IPS-NIHi11 (cell line): ENCODE measurements around the gene ATP8B3.

ENCODE experiments used
- DNase-seq: peaks from one replicate; pipeline ENCODE4 v3.0.0; 2012; ENCODE audit warnings: mixed read lengths, low spot score

The ATP8B3 gene

DNA sequence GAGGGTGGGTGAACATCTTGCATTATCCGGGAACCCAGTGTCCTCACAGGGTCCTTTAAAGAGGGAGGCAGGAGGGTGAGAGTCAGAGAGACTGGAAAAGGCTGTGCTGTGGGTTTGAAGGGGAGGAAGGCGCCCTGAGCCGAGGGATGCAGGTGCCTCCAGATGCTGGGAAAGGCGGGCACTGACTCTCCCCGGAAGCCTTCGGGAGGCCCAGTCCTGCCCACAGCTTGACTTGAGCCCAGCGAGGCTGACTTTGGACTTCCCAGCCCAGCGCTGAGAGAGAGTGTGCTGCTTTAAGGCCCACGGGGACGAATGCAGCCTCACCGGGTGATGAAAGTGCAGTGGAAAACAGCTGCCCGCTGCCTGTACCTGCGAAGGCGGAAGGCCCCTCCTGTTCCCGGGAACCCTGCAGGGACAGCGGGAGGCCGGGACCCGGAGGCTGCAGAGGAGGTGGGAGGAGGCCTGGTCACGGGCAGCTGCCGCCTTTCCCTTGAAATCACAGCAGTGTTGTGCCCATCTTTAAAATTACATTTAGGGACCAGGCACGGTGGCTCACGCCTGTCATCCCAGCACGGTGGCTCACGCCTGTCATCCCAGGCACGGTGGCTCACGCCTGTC lies 20.1 kb upstream of the ATP8B3 start:
- no peak for DNase-seq

DNA sequence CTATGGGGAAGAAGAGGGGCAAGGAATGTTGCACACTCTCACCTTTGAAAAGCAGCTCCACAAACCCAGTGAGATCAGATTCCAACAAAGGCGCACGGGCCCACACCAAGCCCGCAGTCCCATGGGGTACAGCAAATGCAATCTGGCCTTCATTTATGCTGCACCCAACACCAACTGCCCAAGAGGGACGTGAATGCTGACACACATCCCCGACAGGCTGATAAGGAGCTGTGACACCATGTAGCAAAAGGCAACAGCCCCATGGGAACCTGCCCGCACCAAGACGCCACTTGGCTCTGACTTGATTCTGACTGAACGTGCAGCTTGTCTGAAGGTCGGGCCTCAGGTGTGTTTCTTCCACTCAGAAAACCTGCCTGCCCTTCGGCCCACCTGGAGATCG lies 18.9 kb upstream of the ATP8B3 start:
- DNase-seq, result no peak

DNA sequence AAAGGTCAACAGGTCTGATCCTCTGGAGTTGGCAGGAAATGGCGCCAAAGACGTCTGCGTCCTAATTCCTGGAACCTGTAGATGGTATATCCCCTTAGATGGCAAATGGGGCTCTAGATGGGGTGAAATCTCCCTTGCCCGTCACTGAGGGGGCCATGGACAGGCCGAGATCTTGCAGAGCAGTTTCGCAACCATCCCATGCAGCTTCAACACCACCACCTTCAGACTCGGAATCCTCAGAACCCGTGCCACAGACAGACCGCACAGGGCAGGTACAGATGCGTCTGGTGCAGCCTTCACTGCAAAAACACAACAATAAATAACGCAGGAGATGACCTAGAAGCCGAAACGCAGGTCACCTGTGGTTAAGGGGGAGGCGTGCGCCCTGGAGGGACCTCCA lies 18.5 kb upstream of the ATP8B3 start:
- no peak for DNase-seq

DNA sequence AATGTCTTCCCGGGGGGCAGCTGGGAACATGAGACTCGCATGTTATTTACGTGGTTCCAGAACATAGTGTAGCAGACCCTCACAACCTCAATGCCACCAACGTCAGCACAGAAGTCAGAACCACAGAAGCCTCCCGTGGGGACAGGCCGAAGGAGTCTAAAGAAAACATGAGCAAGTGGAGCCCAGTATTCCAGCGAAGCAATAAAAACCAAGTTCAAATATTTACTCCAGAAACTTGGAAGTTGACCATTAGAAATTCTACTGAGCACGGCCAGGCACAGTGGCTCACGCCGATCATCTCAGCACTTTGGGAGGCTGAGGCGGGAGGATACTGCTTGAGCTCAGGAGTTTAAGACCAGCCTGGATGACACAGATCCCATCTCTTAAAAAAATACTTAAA lies 17.9 kb upstream of the ATP8B3 start:
- DNase-seq, result no peak

DNA sequence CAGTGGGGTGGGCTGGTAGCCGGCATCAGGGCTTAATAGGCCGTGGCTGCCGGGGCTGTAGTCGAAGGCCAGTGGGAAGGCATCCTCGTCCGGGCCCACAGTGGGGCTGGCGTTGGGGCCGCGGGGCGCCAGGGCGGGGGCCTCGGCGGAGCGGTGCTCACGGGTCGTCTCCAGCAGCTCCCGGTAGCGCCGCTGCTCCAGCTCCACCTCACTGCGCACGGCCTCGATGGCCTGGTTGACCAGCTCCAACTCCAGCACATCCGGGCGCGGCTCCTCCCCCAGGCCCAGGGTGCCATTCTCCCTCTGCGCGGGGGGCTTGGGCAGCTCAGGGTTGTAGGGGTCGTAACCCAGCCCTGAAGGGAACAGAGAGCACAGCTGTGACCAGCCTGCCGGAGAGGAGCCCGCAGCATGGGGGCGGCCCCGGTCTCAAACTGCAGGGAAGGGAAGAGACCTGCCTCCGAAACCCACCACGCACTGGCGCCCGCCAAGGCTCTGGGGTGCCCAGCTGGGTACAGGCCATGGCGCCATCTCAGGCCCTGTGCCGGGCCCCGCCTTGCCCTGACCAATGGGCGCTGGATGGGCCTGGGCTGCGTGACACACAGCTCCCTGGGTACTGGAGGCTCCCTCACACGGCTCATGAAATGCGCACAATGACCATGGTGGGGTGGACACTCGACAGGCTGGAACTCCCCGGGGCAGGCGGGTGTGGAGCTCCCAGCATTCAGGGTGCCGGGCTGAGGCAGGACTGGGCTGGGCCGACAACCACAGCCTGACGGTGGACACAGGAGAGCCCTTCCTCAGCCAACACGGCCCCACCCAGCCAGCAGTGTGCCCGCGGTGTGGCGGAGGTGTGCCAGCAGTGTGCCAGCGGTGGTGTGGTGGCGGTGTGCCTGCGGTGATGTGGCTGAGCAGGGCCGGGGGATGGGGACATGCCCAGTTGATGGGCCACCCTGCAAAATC lies 16.5 kb upstream of the ATP8B3 start:
- DNase-seq, result no peak

DNA sequence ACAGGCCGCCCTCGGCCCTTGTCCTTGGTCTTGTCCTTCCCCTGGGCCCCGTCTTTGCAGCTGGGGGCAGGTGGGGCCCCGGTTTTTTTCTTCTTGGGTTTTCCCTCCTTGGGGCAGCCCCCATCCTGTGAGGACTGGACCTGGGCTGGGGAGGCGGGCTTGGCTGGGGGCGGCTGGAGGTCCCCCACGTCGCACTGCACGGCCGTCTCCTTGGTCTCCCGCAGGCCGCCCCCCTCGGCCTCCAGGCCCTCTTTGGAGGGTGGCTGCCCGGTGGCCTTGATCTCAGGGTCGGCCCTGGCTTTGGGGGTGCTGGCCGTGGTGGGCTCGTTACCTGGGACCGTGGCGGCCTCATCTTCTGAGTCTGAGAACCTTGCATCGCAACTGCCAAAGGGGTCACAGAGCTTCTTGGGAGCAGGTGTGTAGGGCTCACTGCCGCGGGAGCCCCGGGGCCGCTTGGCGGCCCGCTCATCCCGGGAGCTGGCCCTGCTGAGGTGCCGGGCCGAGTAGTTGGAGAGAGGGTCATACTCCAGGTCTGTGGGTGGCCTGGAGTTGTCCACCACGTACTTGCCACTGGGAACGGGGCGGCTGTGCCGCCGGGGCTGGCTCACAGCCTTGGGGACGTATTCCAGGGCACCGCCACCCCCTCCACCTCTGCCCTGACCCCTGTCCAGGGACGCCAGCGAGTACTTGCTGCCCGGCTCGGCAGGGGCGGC lies 15.6 kb upstream of the ATP8B3 start:
- no peak for DNase-seq

DNA sequence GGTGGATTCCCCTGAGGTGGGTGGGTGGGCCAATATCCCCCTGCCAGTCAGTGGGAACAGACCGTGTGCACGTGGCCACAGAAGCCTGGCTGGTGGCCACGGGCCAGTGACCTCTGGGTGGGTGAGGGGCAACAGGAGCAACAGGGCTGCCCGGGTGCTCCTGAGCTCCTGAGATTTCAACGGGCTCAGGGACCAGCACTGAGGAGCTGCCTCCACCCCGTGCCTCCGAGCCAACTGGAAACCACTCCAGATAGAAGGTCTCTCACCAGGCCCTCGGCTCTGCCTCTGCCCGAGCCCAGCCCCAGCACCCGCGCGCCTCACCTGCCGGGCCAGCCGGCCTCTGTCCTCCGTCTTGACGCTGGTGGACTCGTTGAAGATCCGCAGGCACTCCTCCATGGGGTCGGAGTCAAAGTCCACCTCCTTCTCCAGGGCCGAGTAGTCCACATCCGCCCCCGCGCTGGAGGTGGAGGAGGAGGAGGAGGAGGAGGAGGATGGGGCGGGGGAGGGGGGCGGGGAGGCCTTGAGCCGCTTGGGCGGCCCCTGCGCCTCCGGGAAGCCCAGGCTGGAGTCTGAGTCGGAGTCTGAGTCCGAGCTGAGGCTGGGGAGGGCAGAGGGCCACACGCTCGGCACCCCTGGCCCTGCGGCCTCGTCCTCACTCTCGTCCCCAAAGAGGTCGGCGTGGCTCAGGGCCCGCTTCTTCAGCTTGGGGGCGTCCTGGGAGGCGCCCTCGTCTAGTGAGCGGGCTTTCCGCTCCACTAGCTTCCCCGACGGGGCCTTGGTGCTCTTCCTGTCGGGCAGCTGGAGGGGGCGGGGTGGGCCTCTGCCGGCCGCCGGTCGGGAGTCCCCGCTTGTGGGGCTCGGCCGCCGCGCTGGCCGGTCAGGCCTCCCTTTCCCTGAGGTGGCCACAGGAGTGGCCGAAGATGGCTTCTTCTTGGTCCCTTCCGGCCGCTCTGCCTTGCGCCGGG lies 14.8 kb upstream of the ATP8B3 start:
- peak; percentile 79 for DNase-seq

DNA sequence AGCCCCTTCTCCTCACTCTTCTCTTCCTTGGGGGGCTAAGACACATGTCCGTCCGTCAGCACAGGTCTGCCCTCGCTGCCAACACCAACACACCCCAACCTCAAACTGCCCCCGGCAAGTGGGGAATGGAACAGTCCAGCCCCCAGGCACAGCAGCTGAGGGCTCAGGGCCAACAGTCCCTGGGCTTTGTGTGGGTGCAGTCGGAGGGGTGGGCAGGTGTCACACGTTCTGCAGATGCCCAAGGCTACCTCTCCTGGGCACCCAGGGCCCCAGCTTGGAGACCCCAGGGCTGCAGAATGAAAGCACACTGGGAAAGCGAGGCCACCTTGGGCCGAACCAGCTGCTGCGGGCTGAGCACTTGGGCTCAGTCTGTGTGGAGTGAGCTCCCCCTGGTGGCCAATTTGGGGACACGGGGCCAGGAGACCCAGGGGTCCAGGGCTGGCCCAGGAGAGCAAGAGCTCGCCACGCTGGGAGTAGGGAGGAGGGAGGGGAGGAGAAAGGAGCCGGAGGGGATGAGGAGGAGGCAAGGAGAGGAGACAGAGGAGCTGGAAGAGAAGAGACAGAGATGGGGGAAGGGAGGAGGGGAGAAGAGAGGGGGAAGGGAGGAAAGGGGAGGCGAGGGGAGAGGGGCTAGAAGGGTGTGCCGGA lies 14.0 kb upstream of the ATP8B3 start:
- peak; percentile 98 for DNase-seq

DNA sequence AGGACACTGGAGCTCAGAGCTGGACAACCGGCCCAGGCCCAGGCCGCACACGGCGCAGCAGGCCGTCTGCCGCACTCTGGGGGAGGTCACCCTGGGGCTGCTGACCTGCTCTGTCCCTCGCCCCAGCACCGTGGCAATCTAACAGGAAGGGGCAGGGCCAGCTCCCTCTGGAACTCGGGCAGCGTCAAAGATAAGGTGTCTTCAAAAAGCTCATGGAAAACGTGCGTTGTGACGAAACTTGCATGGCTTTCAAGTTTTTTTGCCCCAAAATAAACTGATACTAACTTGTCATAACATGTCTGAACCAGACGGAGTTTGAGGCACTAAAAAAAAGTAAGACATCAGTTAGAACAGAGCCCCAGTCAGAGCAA lies 12.2 kb upstream of the ATP8B3 start:
- DNase-seq, result no peak

DNA sequence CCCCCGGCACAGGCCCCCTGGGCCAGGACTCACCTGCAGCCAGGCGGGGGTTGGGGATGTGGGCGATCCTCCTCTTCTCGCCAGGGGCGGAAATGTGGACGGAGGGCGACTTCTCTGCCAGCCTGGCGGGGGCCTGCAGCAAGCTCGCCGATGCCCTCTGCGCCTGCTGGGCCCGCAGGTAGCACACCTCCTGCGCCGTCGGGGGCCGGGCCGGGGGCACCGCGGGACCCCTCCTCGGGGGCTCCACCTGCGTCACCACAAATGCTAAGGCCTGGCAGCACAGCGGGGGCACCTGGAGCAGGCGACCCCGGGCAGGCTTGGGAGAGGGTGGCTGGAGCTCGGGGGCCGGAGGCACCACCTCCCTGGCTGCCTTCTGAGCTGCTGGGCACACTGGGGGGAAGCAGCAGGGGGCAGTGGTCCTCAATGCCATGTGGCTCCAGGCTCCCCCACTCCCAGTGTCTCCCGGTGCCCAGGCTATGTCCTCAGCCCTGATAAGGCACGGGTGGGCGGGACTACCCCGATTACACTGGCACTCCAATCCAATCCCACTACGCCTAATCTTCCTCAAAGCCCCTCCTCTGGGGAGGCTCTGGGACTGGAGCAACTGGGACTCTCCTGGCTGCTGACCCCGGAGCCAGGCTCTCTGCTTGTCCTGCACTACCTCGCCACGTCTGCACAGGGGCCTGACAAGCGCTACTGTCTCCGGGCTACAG lies 11.6 kb upstream of the ATP8B3 start:
- no peak for DNase-seq

DNA sequence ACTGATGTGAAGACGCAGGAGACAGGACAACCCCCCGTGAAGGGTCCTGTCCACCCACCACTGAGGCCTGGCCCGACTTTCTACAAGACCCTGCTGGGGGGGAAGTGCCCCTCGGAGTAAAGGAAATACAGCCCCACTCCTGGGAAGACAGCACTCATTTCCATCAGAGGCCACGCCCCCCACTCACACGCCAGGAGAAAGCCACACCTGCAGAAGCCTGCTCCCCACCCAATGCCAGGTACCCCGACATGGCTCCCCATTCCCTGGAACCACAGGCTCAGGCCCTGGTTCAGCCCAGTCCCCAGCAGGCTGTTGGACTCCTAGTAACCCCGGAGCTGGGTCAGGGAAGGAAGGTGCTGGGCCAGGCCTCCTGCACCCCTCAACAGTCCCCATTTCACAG lies 10.9 kb upstream of the ATP8B3 start:
- DNase-seq, result no peak

DNA sequence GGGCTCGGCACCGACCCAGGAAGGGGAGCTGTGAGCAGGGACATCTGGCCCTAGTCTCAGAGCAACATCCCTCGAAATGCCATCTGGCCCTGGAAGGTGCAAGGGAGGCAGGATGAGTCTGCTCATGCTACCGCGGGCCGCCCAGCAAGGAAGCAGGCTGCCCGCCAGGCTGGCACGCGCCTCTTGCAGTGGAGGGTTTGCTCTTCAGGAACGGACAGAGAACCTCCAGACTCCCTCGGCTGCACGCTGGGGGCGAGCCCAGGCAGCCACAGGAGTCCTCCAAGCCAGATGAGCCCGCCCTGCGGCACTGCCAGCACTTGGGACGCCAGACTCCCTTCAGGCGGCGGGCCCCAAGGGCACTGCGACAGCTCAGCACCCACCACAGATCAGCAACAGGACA lies 10.1 kb upstream of the ATP8B3 start:
- DNase-seq, result no peak

DNA sequence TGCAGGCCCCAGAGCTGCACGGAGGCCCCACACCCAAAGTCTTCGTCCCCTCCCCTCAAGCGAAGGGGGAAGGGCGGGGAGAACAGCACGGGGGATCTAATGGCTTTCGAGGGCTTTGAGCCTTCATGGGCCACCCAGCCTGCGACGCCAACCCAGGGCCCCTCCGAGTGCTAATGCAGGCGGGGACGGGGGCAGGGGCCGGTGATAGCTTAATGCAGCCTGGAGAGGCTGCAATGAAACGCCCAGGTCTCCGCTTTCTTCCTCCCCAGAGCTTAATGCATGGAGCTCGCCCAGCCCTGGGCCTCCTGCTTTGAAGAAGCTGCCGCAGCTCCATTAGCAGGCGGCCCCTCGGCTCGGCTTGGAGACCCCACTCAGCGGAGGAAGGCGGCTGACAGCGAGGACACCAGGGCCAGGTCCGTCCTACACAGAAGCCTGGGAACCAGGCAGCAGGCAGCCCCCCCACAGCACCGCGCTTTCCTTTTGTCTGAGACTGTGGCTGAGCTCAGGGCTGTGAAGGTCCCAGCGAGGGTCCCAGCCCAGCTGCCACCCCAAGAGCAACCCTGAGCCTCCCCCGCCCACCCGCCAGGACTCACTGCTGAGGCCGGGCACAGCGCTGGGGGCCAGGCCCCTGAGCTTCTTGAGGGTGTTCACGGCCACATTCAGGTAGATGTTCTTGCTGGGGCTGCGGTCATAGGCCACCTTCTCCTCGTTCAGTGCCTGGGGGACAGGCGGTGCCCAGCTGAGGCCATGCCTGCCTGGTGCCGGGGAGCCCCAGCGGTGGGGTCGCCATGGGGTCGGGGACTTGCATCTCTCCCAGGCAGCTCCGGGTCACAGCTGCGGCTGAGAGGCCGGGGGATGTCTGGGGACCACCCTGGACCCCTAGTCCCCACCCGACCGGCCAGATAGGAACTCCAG lies 7.5 kb upstream of the ATP8B3 start:
- no peak for DNase-seq

DNA sequence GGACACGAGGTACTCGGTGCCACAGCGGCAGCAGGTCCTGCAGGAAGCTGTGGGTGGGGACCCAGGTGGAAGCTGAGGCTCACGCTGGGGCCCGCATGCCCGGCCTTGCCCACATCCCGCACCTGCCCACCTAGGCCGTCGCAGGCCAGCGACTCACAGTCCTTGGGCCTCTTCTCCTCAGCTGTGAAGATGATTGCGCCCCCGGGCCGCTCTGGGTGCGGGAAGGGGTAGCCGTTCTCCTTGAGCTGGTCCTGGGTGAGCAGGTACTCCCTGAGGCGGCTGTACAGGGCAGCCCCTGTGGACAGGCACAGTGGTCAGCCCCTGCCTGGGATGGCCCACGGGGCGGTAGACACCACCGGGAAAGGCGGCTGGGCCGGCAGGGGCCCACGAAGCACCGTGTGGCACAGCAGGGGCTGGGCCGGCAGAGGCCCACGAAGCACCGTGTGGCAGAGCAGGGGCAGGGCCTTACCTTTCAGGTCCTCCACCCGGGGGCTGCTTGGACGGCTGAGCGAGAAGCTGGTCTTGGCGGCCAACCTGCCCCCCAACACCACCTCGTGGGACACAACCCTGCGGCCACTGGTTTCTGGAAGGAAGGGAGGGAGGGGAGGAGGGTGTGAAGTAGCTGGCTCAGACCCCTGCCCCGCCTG lies 6.6 kb upstream of the ATP8B3 start:
- DNase-seq, result no peak

DNA sequence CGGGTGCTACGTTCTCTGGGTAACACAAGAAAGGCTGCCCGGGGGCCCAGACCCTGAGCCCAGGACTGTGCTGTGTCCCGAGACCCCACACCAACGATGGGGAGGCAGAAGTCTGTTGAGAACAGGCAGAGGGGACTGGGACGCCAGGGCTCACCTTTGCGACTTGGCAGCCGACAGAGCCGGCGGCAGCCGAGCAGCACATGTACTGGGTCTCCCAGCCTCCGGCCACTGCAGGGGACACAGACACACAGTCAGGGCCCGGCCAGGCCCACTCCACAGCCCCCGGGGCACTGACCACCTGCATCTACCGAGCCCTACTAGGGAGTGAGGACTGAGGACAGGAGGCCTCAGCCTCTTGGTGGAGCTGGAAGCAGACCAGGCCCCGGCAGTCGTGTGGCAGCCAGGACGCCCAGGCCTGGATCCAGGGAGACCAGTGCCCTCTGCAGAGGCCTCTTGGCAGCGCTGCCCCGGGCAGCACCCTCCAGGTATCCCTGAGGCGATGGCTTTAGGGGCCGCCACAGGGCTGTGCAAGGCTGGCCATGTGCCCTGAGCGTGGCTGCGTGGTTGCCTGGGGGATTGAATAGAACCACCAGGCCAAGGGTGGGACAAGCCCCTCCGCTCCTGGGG lies 5.6 kb upstream of the ATP8B3 start:
- DNase-seq, result no peak

DNA sequence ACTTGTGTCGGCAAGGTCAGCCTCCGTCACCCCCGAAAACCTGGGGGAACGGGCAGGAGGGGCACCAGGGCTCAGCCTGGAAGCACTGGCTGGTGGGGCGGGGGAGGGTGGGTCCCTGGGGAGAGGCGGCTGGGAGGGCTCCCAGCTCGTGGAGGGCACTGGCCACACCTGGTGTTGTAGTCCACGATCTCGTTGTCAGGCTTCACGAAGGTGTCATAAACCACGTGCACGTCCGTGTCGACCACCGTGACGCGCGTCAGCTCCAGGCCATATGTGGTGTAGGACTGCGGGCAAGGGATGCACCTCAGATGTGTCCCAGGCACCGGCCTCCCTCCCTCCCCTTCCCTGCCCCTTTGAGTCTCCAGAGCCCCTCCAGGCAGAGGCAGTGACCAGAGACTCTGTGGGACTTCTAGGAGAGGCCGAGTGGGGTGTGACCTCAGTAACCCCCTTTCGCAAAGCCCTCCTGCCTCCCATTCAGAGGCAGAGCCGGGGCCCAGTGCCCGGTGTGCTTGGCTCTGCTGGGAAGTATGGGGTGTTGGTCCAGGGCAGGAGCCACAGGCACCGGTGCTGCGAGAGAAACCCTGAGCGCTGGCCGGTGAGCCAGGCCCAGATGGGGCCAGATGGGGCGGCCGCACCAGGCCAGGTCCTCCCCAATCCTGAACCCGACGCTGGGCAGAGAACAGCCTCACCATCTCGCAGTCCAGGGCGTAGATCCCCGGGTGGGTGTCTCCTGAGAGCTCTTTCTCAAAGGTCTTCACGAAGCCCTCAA lies 4.6 kb upstream of the ATP8B3 start:
- no peak for DNase-seq

DNA sequence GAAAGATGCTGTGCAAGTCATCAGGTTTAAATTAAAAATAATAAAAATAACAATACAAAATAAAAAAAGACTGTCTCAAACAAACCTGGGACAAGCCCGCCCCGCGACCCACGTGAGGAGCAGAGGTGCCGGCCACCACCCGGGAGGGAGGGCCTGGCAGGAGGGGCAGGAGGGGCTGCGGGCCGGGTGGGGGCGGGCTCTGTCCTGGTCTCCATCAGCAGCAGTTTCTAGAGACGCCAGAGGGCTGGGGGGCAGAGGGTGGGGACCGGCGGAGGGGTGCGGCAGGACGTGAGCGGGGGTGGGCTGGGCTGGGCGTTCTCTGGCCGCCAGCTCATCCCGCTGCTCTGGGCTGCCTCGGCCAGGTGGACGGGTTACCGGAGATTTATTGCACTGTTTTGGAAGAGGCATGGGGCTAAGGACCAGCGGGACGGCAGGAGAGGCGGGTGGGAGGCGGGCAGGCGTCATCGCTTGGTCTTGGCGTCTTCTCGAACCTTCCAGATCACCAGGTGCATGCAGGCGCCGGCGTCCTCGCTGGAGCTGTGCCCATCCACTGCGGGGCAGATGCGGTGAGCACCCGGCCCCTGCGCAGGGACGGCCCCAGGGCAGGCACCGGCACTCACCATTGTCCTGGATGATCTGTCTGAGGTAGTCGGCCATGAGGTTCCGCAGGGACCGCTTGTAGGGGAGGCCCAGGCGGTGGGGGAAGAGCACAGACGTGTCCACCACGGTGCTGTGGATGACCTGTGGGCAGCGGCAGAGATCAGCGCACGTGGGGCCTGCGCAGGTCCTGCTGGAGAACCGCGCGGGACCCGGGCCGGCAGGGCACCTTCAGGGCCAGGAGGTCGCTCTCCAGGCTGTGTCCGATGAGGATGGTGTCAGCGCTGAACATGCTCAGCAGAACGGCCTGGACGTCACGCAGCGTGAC lies 3.8 kb upstream of the ATP8B3 start:
- no peak for DNase-seq
